ENCODE results near the gene MAEL.

GRCh38 chr1:167061073-167061464, 72.0 kb downstream of the MAEL start:
- no peak for TF ChIP-seq YY1 (IDR thresholded peaks at IDR 0.05; ENCODE audit: low read depth)
- TF ChIP-seq TAF1 (IDR thresholded peaks at IDR 0.05; ENCODE audit: low read depth), result no peak
- no peak for TF ChIP-seq RAD21 (IDR thresholded peaks at IDR 0.05; ENCODE audit: low read depth)
- TF ChIP-seq, protein P1, sequence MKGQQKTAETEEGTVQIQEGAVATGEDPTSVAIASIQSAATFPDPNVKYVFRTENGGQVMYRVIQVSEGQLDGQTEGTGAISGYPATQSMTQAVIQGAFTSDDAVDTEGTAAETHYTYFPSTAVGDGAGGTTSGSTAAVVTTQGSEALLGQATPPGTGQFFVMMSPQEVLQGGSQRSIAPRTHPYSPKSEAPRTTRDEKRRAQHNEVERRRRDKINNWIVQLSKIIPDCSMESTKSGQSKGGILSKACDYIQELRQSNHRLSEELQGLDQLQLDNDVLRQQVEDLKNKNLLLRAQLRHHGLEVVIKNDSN (IDR thresholded peaks at IDR 0.05), result no peak
- no peak for TF ChIP-seq EP300 (IDR thresholded peaks at IDR 0.05; ENCODE audit: borderline replicate concordance)
- no peak for TF ChIP-seq TCF12 (IDR thresholded peaks at IDR 0.05; ENCODE audit: low read depth)
- no peak for TF ChIP-seq EGR1 (IDR thresholded peaks at IDR 0.05)
- no peak for TF ChIP-seq TEAD4 (IDR thresholded peaks at IDR 0.05)
- no peak for TF ChIP-seq ZBTB7A (IDR thresholded peaks at IDR 0.05; ENCODE audit: low read depth)
- no peak for TF ChIP-seq CEBPB (IDR thresholded peaks at IDR 0.05)
- no peak for TF ChIP-seq MAX (IDR thresholded peaks at IDR 0.05)
